Activated CD8-positive, alpha-beta memory T cell treated with anti-CD3 and anti-CD28 coated beads for 1 hour (primary cell): ENCODE data around the gene AFG1L.
"Not testable (repeated sequence)": the region's sequence is repeated elsewhere in the genome, so short reads cannot be mapped to it uniquely, and the experiment has no call there.

Experiments used
- DNase-seq, 2 donors: peaks; one replicate each; pipeline ENCODE4 v3.0.0-alpha.2; 2020; ENCODE audit warnings: low read depth in 1 of 2; ENCODE audit errors: extremely low read depth in 1 of 2

AFG1L gene

GRCh38 chr6:108550256-108550655 is 255.4 kb downstream of the AFG1L start:
- DNase-seq = no peak

- no peak for DNase-seq
These were observed 260.7 kb downstream of the AFG1L start for GRCh38 chr6:108555399-108556052.

GRCh38 chr6:108556250-108556649 is 261.4 kb downstream of the AFG1L start:
- DNase-seq = no peak

GRCh38 chr6:108556866-108557493 is 262.1 kb downstream of the AFG1L start:
- no peak for DNase-seq

- DNase-seq = peak; percentile 36 to 74
These were observed 262.9 kb downstream of the AFG1L start for GRCh38 chr6:108557494-108558371.

GRCh38 chr6:108558372-108559096 is 263.7 kb downstream of the AFG1L start:
- peak; percentile 90 to 95 for DNase-seq

- peak; percentile 70 to 77 for DNase-seq
These were observed 264.4 kb downstream of the AFG1L start for GRCh38 chr6:108559097-108559883.

- DNase-seq = no peak
These were observed 265.1 kb downstream of the AFG1L start for GRCh38 chr6:108559884-108560462.

- peak in 1 of 2 donors; percentile 51 for DNase-seq
These were observed 265.8 kb downstream of the AFG1L start, which contains the start of gene FOXO3 for GRCh38 chr6:108560463-108561308. Gene FOXO3 (plus strand): TSS chr6:108560917. CDS start chr6:108561209, 292 bp downstream.

GRCh38 chr6:108561309-108561647 is 266.4 kb downstream of the AFG1L start:
- not testable (repeated sequence) for DNase-seq

GRCh38 chr6:108561742-108562502 is 267.1 kb downstream of the AFG1L start:
- DNase-seq = no peak

- no peak for DNase-seq
These were observed 267.7 kb downstream of the AFG1L start for GRCh38 chr6:108562503-108562993.

- no peak for DNase-seq
These were observed 268.4 kb downstream of the AFG1L start for GRCh38 chr6:108563292-108563691.

- no peak for DNase-seq
These were observed 269.3 kb downstream of the AFG1L start for GRCh38 chr6:108564178-108564577.

- DNase-seq = no peak
These were observed 270.4 kb downstream of the AFG1L start for GRCh38 chr6:108565091-108565766.

- no peak for DNase-seq
These were observed 271.0 kb downstream of the AFG1L start for GRCh38 chr6:108565893-108566292.

GRCh38 chr6:108566406-108566805 is 271.6 kb downstream of the AFG1L start:
- no peak for DNase-seq
